H9 (cell line): ENCODE measurements around the gene CNOT4. TPM values are rescaled to one million over a fixed set of nuclear protein-coding genes. Genes with fewer than 3 reads are reported as not detected.

ENCODE experiments used
- DNase-seq: peaks from one replicate; pipeline ENCODE4 v3.0.0-alpha.2; 2017
- H2AFZ ChIP-seq: one replicate; pipeline ENCODE4 v1.6.1; 2013; ENCODE audit warnings: mild to moderate bottlenecking, low read length, control low read depth, moderate library complexity
- H2AK5ac ChIP-seq: 2 replicates; pipeline ENCODE4 v1.6.1; 2013; ENCODE audit warnings: low read length, control low read depth, mixed read lengths; ENCODE audit not compliant: insufficient read length
- H2BK120ac ChIP-seq: one replicate; pipeline ENCODE4 v1.6.1; 2013; ENCODE audit warnings: low read depth, mild to moderate bottlenecking, low read length, control low read depth, inconsistent platforms; ENCODE audit not compliant: poor library complexity, severe bottlenecking
- H2BK12ac ChIP-seq: 2 replicates; pipeline ENCODE4 v1.6.1; 2013; ENCODE audit warnings: low read length, control low read depth, mixed read lengths, low read depth; ENCODE audit not compliant: insufficient read length
- H2BK15ac ChIP-seq: 2 replicates; pipeline ENCODE4 v1.6.1; 2013; ENCODE audit warnings: low read depth, low read length, control low read depth
- H2BK20ac ChIP-seq: one replicate; pipeline ENCODE4 v1.6.1; 2013; ENCODE audit warnings: low read depth, mild to moderate bottlenecking, low read length, control low read depth, inconsistent platforms; ENCODE audit not compliant: poor library complexity, severe bottlenecking
- H2BK5ac ChIP-seq: 2 replicates; pipeline ENCODE4 v1.6.1; 2013; ENCODE audit warnings: low read length, control low read depth, mixed read lengths; ENCODE audit not compliant: insufficient read length
- H3K14ac ChIP-seq: 2 replicates; pipeline ENCODE4 v1.6.1; 2013; ENCODE audit warnings: low read length, control low read depth; ENCODE audit not compliant: insufficient read depth
- H3K18ac ChIP-seq: 2 replicates; pipeline ENCODE4 v1.6.1; 2013; ENCODE audit warnings: low read depth, mild to moderate bottlenecking, mixed read lengths, low read length, control low read depth; ENCODE audit not compliant: insufficient read length
- H3K23ac ChIP-seq: 2 replicates; pipeline ENCODE4 v1.6.1; 2013; ENCODE audit warnings: low read length, control low read depth, mixed read lengths, low read depth; ENCODE audit not compliant: insufficient read length
- H3K23me2 ChIP-seq: 2 replicates; pipeline ENCODE4 v1.6.1; 2013; ENCODE audit warnings: low read depth, mild to moderate bottlenecking, mixed read lengths, low read length, control low read depth; ENCODE audit not compliant: insufficient read length, poor library complexity, severe bottlenecking
- H3K27ac ChIP-seq: 2 replicates; pipeline ENCODE4 v1.5.1; 2013; ENCODE audit warnings: low read length, control low read depth, mixed read lengths, low read depth; ENCODE audit not compliant: insufficient read length
- H3K27me3 ChIP-seq: 2 replicates; pipeline ENCODE4 v1.6.1; 2013; ENCODE audit warnings: low read length, control low read depth, inconsistent platforms; ENCODE audit not compliant: insufficient read depth
- H3K4ac ChIP-seq: 2 replicates; pipeline ENCODE4 v1.6.1; 2013; ENCODE audit warnings: low read depth, mild to moderate bottlenecking, control low read depth, inconsistent platforms, low read length, moderate library complexity
- H3K4me1 ChIP-seq: 2 replicates; pipeline ENCODE4 v1.6.1; 2013; ENCODE audit warnings: low read length, control low read depth, inconsistent platforms; ENCODE audit not compliant: insufficient read depth
- H3K4me2 ChIP-seq: 2 replicates; pipeline ENCODE4 v1.6.1; 2013; ENCODE audit warnings: low read length, control low read depth, mixed read lengths; ENCODE audit not compliant: insufficient read length, insufficient read depth
- H3K56ac ChIP-seq: 2 replicates; pipeline ENCODE4 v1.6.1; 2013; ENCODE audit warnings: low read depth, mild to moderate bottlenecking, mixed read lengths, low read length, control low read depth; ENCODE audit not compliant: insufficient read length
- H3K79me1 ChIP-seq: 2 replicates; pipeline ENCODE4 v1.6.1; 2013; ENCODE audit warnings: low read depth, mild to moderate bottlenecking, moderate library complexity, low read length, control low read depth, inconsistent platforms; ENCODE audit not compliant: insufficient read depth, poor library complexity, severe bottlenecking
- H3K79me2 ChIP-seq: 2 replicates; pipeline ENCODE4 v1.6.1; 2013; ENCODE audit warnings: low read length, control low read depth, inconsistent platforms; ENCODE audit not compliant: insufficient read depth
- H3K9ac ChIP-seq: 2 replicates; pipeline ENCODE4 v1.6.1; 2013; ENCODE audit warnings: low read length, control low read depth, mixed read lengths; ENCODE audit not compliant: insufficient read length; ENCODE audit errors: extremely low read depth
- H3K9me3 ChIP-seq: one replicate; pipeline ENCODE4 v1.6.1; 2013; ENCODE audit warnings: low read depth, low read length, inconsistent platforms; ENCODE audit not compliant: control insufficient read depth
- H3T11ph ChIP-seq: one replicate; pipeline ENCODE4 v1.6.1; 2013; ENCODE audit warnings: mild to moderate bottlenecking, low read length, control low read depth, inconsistent platforms
- H4K20me1 ChIP-seq: one replicate; pipeline ENCODE4 v1.6.1; 2013; ENCODE audit not compliant: control insufficient read depth, insufficient read length, insufficient read depth
- H4K5ac ChIP-seq: 2 replicates; pipeline ENCODE4 v1.6.1; 2013; ENCODE audit warnings: low read depth, mild to moderate bottlenecking, mixed read lengths, low read length, control low read depth; ENCODE audit not compliant: insufficient read length
- H4K8ac ChIP-seq: replicated peaks from 2 replicates; pipeline ENCODE4 v1.6.1; 2013; ENCODE audit warnings: low read length, control low read depth, mixed read lengths, low read depth; ENCODE audit not compliant: insufficient read length
- H4K91ac ChIP-seq: 2 replicates; pipeline ENCODE4 v1.6.1; 2013; ENCODE audit warnings: low read depth, mild to moderate bottlenecking, moderate library complexity, mixed read lengths, low read length, control low read depth; ENCODE audit not compliant: insufficient read length
- H3K27ac Mint-ChIP-seq, 3 experiments: 2 replicates in 2 of 3; 3 replicates in 1 of 3; pipeline ENCODE4 v1.8.0; 2020 to 2021; ENCODE audit warnings: mixed read lengths in 3 of 3, mild to moderate bottlenecking in 1 of 3, moderate library complexity in 1 of 3
- H3K27me3 Mint-ChIP-seq: 2 replicates; pipeline ENCODE4 v1.8.0; 2021; ENCODE audit warnings: low read depth, mild to moderate bottlenecking, moderate library complexity, mixed read lengths
- H3K36me3 Mint-ChIP-seq, 3 experiments: 2 replicates in 2 of 3; 3 replicates in 1 of 3; pipeline ENCODE4 v1.8.0; 2020 to 2021; ENCODE audit warnings: low read depth in 3 of 3, mixed read lengths in 3 of 3; ENCODE audit not compliant: insufficient read depth in 1 of 3
- H3K4me1 Mint-ChIP-seq, 2 experiments: 2 replicates each; pipeline ENCODE4 v1.8.0; 2020; ENCODE audit warnings: mixed read lengths in 2 of 2
- H3K4me3 Mint-ChIP-seq, 2 experiments: 2 replicates in 1 of 2; 3 replicates in 1 of 2; pipeline ENCODE4 v1.8.0; 2020 to 2021; ENCODE audit warnings: mild to moderate bottlenecking in 2 of 2, mixed read lengths in 2 of 2, moderate library complexity in 1 of 2
- H3K9me3 Mint-ChIP-seq, 2 experiments: 2 replicates in 1 of 2; 3 replicates in 1 of 2; pipeline ENCODE4 v1.8.0; 2020; ENCODE audit warnings: mild to moderate bottlenecking in 2 of 2, mixed read lengths in 2 of 2, moderate library complexity in 1 of 2
- WGBS: extraction: QIAGEN DNeasy Blood & Tissue Kit; methylation state at CpG from one replicate; pipeline ENCODE4 v1.1.7; 2013; ENCODE audit warnings: missing lambda C conversion rate, low lambda C conversion rate, mixed read lengths; ENCODE audit not compliant: insufficient read length; ENCODE audit errors: extremely low coverage; 5-methylcytosine and 5-hydroxymethylcytosine counted together
- total RNA-seq: library from RNA; stranded (reverse); gene quantifications from 2 replicates; pipeline ENCODE4 v1.2.1, GENCODE V29; 2021
- TF ChIP-seq, protein P1 (sequence below): fragments of 200-600 bp; sonication (generic); conservative IDR thresholded peaks from 3 replicates; pipeline ENCODE4 v1.8.0; 2021; ENCODE audit warnings: antibody characterized with exemption, mild to moderate bottlenecking

CNOT4 gene
- total RNA-seq, 1 experiment from 2014 or later: 27.4 TPM

DNA sequence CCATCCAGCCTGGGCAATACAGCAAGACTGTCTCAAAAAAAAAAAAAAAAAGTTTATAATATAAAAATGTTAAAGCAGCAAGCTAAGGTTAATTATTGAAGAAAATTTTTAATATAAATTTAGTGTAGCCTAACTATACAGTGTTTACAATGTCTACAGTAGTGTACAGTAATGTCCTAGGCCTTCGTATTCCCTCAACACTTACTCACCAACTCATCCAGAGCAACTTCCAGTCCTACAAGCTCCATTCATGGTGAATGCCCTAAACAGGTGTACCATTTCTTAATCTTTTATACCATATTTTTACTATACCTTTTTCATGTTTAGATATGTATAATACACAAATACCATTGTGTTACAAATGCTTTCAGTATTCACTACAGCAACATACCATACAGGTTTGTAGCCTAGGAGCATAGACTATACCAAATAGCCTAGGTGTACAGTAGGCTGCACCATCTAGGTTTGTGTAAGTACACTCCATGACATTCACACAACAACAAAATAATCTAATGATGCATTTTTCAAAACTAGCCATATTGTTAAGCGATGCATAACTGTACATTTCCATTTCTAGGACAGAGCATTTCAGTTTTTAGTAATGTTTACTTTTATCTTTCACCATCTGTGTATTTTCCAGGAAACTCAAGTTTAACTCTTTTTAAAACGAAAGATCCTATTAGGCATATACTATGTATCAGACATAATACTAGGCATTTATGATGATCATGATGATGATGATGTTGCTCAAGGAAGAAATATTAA, 43.3 kb downstream of the CNOT4 start:
- Histone ChIP-seq H3K23ac (no peak overlapping the region), H3T11ph (no peak overlapping the region), H2BK120ac (no peak overlapping the region), H4K8ac (no peak overlapping the region), H3K9ac (no peak overlapping the region), H3K4ac (no peak overlapping the region), H3K56ac (no peak overlapping the region), H2BK5ac (no peak overlapping the region), H3K4me2 (no peak overlapping the region), H4K5ac (no peak overlapping the region), H3K18ac (no peak overlapping the region), H3K23me2 (no peaks in the 10 kb centered on the region), H2AFZ (no peak overlapping the region), H3K79me1 (peaks cover 6% of the 10 kb centered on the region), H4K20me1 (no peaks in the 10 kb centered on the region), H2BK15ac (no peak overlapping the region), H2BK20ac (no peak overlapping the region), H2BK12ac (no peak overlapping the region), H3K27ac (no peak overlapping the region), H4K91ac (no peak overlapping the region), H3K14ac (no peak overlapping the region), H3K9me3 (no peaks in the 10 kb centered on the region), H3K4me1 (no peaks in the 10 kb centered on the region), H2AK5ac (no peak overlapping the region), H3K27me3 (no peaks in the 10 kb centered on the region), H3K79me2 (no peaks in the 10 kb centered on the region)
- Mint-ChIP-seq H3K27ac (no peak overlapping the region), H3K27me3 (no peaks in the 10 kb centered on the region), H3K36me3 (peaks cover 0 to 4% (median 0%) of the 10 kb centered on the region in 3 experiments; a peak in 1 of 7 replicates), H3K4me3 (no peak overlapping the region), H3K4me1 (no peaks in the 10 kb centered on the region), H3K9me3 (0 out of 5 replicates have a peak, but pooled peaks cover 0 to 2% of the 10 kb centered on the region in 2 experiments)
- TF ChIP-seq, protein P1, sequence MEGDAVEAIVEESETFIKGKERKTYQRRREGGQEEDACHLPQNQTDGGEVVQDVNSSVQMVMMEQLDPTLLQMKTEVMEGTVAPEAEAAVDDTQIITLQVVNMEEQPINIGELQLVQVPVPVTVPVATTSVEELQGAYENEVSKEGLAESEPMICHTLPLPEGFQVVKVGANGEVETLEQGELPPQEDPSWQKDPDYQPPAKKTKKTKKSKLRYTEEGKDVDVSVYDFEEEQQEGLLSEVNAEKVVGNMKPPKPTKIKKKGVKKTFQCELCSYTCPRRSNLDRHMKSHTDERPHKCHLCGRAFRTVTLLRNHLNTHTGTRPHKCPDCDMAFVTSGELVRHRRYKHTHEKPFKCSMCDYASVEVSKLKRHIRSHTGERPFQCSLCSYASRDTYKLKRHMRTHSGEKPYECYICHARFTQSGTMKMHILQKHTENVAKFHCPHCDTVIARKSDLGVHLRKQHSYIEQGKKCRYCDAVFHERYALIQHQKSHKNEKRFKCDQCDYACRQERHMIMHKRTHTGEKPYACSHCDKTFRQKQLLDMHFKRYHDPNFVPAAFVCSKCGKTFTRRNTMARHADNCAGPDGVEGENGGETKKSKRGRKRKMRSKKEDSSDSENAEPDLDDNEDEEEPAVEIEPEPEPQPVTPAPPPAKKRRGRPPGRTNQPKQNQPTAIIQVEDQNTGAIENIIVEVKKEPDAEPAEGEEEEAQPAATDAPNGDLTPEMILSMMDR: no peak
- no peak for DNase-seq
- no CpG with 5 or more reads among the region's 3 CpGs for WGBS
